Measurements from ENCODE around the gene PEX5L.

PEX5L gene

DNA sequence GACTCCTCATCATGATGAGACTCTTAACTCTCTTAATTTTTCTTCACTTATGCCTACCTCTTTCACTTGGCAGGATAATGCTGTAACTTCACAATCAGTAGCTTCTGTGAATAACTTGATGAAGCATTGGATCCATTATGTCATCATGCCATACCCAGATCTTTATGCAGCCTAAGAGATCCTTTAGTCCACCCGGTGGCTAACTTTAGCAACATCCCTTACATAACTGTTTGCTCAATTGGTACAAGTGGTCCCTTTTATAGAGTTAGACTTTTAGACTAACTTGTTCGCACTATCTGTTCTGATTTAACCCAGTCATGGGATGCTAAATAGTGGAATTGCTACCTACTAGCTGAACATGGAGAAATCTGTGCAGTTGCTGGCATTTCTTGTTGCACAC is 199.4 kb downstream of the PEX5L start:
- H3K4me1 Mint-ChIP-seq (ENCODE audit: low read depth) = no peaks in the 10 kb centered on the region
- H3K27me3 Mint-ChIP-seq (ENCODE audit: low read depth) = peaks cover 8% of the 10 kb centered on the region
- no peak overlapping the region for H3K27ac Mint-ChIP-seq
- no peaks in the 10 kb centered on the region for H3K36me3 Mint-ChIP-seq (ENCODE audit: low read depth)
- H3K4me3 Mint-ChIP-seq = no peak overlapping the region
- no peaks in the 10 kb centered on the region for H3K9me3 Mint-ChIP-seq

DNA sequence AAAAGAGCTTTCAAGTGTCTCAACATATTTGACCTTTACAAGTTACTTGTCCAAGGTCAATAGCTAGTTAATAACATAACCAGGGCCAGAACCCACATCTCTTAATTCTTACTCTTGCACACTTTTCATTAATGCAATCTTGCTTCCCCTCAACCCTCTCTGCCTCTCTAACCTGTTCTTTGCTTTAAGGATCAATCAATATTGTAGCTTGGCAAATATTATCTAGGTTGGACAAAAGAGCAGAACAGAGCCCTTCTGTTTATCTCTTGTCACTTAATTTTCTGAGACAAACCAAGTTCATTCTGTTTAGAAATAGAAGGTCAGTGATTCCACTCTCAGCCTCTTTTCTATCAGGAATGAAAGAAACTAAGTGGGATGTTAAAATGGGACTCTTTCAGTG is 203.4 kb downstream of the PEX5L start:
- Mint-ChIP-seq H3K9me3 (no peaks in the 10 kb centered on the region), H3K36me3 (ENCODE audit: low read depth) (no peaks in the 10 kb centered on the region), H3K4me3 (no peak overlapping the region), H3K27ac (no peak overlapping the region), H3K27me3 (ENCODE audit: low read depth) (peaks cover 1% of the 10 kb centered on the region), H3K4me1 (ENCODE audit: low read depth) (no peaks in the 10 kb centered on the region)

DNA sequence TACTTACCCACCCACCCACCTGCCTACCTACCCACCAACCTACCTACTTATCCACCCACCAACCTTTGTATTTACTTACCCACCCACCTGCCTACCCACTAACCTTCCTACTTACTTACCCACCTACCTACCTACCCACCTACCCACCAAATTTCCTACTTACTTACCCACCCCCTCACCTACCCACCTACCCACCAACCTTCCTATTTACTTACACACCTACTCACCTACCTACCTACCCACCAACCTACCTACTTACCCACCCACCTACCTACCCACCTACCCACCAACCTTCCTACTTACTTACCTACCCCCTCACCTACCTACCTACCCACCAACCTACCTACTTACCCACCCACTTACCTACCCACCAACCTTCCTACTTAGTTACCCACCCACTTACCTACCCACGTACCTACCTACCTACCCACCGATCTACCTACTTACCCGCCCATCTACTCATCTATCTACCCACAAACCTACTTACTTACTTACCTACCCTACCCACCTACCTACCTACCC is 204.3 kb downstream of the PEX5L start:
- no peaks in the 10 kb centered on the region for H3K36me3 Mint-ChIP-seq (ENCODE audit: low read depth)
- H3K4me3 Mint-ChIP-seq = no peak overlapping the region
- no peak overlapping the region for H3K27ac Mint-ChIP-seq
- H3K9me3 Mint-ChIP-seq = no peaks in the 10 kb centered on the region
- H3K4me1 Mint-ChIP-seq (ENCODE audit: low read depth) = no peaks in the 10 kb centered on the region
- no peaks in the 10 kb centered on the region for H3K27me3 Mint-ChIP-seq (ENCODE audit: low read depth)

DNA sequence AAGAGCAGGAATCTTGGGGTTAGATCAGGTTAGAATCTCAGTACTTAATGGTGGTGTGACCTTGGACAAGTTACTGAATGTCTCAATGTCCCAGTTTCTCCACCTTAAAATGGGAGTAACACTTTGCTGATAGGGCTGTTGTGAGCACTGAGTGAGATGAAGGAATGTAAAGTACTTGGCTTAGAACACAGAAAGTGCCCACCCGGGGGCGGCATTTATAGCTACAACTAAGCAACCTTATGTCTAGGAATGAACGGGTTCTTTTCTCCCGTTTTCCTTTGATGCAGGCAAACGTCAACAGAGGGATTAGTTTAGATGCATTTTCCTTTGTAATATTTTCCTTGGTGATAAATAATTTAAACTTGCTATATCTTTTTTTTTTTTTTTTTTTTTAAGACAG is 207.3 kb downstream of the PEX5L start:
- H3K4me1 Mint-ChIP-seq (ENCODE audit: low read depth) = no peaks in the 10 kb centered on the region
- H3K27me3 Mint-ChIP-seq (ENCODE audit: low read depth) = no peaks in the 10 kb centered on the region
- H3K4me3 Mint-ChIP-seq = no peak overlapping the region
- H3K27ac Mint-ChIP-seq = no peak overlapping the region
- no peaks in the 10 kb centered on the region for H3K36me3 Mint-ChIP-seq (ENCODE audit: low read depth)
- no peaks in the 10 kb centered on the region for H3K9me3 Mint-ChIP-seq

DNA sequence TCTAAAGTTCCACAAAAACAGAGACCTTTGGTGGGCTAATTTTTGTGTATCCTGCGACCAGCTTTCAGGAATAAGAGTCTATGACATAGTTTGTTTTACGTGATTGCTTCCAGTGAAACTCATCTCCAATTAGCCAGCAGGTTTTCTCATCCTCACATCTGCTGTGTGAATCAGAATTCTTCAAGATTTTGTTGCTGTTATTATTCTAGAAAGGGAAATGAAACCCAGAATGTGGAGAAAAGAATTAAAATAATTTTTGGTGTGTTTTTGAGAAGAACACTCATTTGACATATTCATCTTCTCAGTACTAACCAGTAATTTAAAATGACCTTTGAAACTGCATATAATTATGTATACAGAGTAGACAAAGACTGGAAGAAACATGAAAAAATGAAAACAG is 208.0 kb downstream of the PEX5L start:
- Mint-ChIP-seq H3K27ac (no peak overlapping the region), H3K36me3 (ENCODE audit: low read depth) (no peaks in the 10 kb centered on the region), H3K9me3 (no peaks in the 10 kb centered on the region), H3K4me1 (ENCODE audit: low read depth) (no peaks in the 10 kb centered on the region), H3K4me3 (no peak overlapping the region), H3K27me3 (ENCODE audit: low read depth) (no peaks in the 10 kb centered on the region)

DNA sequence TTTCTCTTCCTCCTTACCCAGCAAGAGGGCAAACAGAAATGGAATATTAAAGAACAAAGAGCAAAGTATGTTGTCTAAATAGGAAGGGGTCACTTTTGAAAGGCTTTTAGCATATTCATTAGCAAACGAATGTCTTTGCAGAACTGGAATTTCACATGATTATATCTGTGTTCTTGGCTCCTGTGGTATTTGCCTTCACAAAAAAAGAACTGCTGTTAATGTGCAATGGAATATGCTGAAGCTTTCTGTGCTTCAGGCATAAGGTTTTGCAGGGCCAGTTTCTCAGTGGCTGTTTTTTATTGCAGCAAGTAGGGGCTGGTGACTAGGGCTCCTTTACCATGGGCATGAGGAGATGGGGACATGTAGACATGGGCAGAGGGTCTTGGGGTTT is 210.5 kb downstream of the PEX5L start:
- H3K9me3 Mint-ChIP-seq = no peaks in the 10 kb centered on the region
- no peaks in the 10 kb centered on the region for H3K27me3 Mint-ChIP-seq (ENCODE audit: low read depth)
- no peaks in the 10 kb centered on the region for H3K4me1 Mint-ChIP-seq (ENCODE audit: low read depth)
- no peaks in the 10 kb centered on the region for H3K36me3 Mint-ChIP-seq (ENCODE audit: low read depth)
- H3K27ac Mint-ChIP-seq = no peak overlapping the region
- no peak overlapping the region for H3K4me3 Mint-ChIP-seq

DNA sequence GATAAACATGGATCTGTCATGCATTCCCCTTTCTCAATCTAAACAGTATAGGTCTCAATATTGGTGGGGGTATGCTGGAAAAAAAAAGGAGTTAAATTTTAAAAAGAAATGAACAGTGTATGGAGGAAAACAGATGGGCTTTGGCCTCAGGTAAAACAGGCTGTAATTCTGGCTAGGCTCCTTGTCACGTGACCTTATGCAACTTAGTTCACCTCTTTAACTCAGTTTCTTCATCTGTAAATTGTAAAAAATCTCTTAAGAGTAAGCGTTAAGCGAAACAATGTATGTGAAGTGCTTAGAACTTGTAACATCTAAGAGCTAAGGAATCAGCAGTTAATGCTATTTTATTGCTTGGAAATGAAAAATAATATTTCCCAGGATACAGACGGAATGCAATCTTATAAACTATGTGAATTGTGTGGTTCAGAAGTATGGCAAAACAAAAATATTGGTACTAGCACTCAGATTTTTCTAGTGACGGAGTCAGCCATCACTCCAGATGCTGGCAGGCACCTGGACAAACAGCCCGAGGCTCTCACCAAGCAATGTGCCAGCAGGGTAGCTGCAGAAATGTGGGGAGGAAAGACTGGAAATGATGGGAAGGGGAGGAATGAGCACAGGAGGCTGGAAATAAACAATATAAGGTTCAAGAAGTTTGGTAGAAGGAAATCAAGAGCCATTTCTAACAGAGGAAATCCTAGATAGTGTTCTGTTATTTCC is 211.1 kb downstream of the PEX5L start:
- Mint-ChIP-seq H3K9me3 (no peaks in the 10 kb centered on the region), H3K4me1 (ENCODE audit: low read depth) (no peaks in the 10 kb centered on the region), H3K27me3 (ENCODE audit: low read depth) (no peaks in the 10 kb centered on the region), H3K36me3 (ENCODE audit: low read depth) (no peaks in the 10 kb centered on the region), H3K27ac (no peak overlapping the region), H3K4me3 (no peak overlapping the region)

DNA sequence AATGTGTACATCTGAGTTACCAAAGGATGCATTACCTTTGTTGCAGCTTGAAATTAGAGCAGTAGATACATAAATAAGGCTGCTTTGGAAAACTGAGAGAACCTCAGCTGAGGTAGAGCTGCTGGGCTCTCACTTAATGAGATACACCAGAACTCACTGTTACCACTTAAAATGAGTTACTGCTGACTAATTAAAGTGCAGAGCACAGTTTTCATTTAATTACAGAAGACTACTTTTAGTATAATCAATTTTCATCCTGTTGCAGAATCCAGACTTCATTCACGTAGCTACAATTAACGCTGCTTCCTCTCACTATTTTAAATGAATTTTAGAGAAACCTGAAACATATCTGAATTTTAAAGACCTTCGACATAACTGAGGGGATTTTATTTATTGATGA is 214.4 kb downstream of the PEX5L start:
- Mint-ChIP-seq H3K4me3 (no peak overlapping the region), H3K36me3 (ENCODE audit: low read depth) (no peaks in the 10 kb centered on the region), H3K27me3 (ENCODE audit: low read depth) (no peaks in the 10 kb centered on the region), H3K9me3 (no peaks in the 10 kb centered on the region), H3K27ac (no peak overlapping the region), H3K4me1 (ENCODE audit: low read depth) (no peaks in the 10 kb centered on the region)

DNA sequence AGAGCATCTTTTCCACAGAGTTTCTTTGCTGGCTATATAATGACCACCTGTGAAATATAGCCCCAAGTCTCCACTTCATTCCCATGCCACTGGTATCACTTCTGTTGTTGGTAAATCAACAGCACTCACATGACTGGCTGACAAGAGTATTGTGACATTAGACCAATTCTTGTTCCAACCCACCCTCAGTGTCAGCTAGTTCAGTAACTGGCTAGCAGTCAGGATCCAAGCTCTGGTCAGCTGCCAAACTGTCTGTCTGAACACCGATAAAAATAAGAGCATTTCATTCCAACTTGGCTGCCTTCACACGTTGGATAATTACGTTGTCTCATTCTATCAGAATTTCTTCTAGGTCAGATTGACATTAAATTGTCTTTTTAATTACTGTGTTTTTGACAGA is 217.4 kb downstream of the PEX5L start:
- Mint-ChIP-seq H3K4me3 (no peak overlapping the region), H3K9me3 (no peaks in the 10 kb centered on the region), H3K27me3 (ENCODE audit: low read depth) (no peaks in the 10 kb centered on the region), H3K27ac (no peak overlapping the region), H3K36me3 (ENCODE audit: low read depth) (no peaks in the 10 kb centered on the region), H3K4me1 (ENCODE audit: low read depth) (no peaks in the 10 kb centered on the region)

DNA sequence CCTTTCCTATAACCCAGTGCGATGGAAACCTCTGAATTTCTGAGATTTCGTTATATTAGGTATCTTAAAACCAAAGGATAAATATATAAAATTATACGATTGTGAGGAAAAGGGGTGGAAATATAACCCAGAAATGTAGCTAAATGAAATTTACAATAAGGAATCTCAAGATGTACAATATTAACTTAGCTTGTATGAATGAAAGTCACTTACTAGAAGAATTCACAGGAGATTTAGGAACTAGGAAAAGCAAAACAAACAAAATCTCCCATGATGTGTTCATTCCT is 224.7 kb downstream of the PEX5L start:
- H3K36me3 Mint-ChIP-seq (ENCODE audit: low read depth) = no peaks in the 10 kb centered on the region
- no peaks in the 10 kb centered on the region for H3K9me3 Mint-ChIP-seq
- H3K4me3 Mint-ChIP-seq = no peak overlapping the region
- H3K27me3 Mint-ChIP-seq (ENCODE audit: low read depth) = no peaks in the 10 kb centered on the region
- H3K4me1 Mint-ChIP-seq (ENCODE audit: low read depth) = no peaks in the 10 kb centered on the region
- H3K27ac Mint-ChIP-seq = no peak overlapping the region

DNA sequence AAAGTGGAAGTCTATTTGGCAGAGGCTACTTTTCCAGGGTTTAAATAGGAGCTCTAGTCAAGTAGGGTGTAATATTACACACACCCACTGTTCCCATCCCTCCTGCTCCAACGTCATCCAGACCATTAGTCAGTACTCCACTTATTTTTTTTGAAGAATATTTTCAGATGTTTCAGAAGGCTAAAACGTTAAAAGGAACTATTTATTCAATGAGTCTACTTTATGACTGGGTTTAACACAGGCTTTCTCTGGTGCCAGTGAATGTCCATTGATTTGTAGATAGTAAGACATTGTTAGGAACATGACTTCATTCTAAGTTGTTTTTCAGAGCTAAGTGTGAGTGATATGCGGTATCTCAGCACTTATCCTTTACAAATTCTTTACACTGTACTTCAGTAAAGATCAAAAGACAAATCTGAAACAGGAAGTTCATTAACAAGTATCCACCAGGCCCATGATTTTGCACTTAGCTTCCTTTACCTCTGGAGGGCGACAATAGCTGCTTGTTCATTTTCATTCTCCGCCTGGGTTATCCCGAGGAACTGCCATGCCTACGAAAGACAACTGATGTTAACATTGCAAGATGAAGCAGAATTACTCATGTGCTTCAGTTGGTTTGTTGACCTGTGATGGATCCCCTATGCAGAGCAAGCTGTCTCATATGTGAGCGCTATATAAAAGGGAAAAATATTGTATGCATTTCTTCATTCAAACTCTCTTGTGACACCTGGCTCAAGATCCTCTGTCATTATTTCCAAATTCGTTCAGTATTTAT is 225.2 kb downstream of the PEX5L start:
- H3K36me3 Mint-ChIP-seq (ENCODE audit: low read depth) = no peaks in the 10 kb centered on the region
- no peak overlapping the region for H3K27ac Mint-ChIP-seq
- no peaks in the 10 kb centered on the region for H3K9me3 Mint-ChIP-seq
- no peak overlapping the region for H3K4me3 Mint-ChIP-seq
- no peaks in the 10 kb centered on the region for H3K27me3 Mint-ChIP-seq (ENCODE audit: low read depth)
- no peaks in the 10 kb centered on the region for H3K4me1 Mint-ChIP-seq (ENCODE audit: low read depth)

DNA sequence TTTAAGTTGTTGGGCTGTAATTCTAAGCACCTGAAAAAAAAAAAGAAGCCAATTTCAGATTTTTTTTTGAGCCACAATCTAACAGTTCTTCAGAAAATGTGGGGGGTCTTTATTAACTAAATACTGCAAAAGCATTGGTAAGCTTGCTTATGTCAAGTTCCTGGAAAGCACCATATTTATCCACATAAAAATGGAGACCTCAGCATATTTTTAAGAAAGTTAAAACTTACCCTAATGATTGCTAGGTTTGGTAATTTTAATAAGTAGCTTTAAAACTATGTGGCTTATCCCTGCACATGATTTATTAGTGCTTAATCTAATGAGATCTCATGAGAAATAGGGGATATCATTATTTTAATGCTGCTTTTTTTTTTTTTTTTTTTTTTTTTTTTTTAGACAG is 227.1 kb downstream of the PEX5L start:
- Mint-ChIP-seq H3K4me3 (no peak overlapping the region), H3K27me3 (ENCODE audit: low read depth) (peaks cover 5% of the 10 kb centered on the region), H3K4me1 (ENCODE audit: low read depth) (no peaks in the 10 kb centered on the region), H3K36me3 (ENCODE audit: low read depth) (no peaks in the 10 kb centered on the region), H3K9me3 (no peaks in the 10 kb centered on the region), H3K27ac (no peak overlapping the region)

DNA sequence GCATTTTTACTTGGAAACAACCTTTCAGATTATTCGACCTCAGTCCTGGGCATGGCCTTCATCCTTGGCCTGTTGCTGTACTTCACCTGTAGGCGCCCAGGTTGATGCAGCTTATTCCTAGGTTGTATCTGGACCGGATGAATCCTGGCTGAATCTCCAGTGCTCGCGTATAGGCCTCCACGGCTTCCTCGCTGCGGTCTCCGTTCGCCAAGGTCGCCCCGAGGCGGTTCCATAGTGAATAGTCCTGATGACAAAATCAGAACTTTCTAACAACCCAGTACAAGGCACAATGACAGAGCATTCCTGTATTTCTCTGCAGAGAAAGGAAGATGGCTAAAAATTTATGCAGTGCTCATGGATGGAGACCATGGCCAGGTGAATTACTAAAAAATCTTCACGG is 229.1 kb downstream of the PEX5L start:
- Mint-ChIP-seq H3K27ac (no peak overlapping the region), H3K36me3 (ENCODE audit: low read depth) (no peaks in the 10 kb centered on the region), H3K27me3 (ENCODE audit: low read depth) (peaks cover 8% of the 10 kb centered on the region)

DNA sequence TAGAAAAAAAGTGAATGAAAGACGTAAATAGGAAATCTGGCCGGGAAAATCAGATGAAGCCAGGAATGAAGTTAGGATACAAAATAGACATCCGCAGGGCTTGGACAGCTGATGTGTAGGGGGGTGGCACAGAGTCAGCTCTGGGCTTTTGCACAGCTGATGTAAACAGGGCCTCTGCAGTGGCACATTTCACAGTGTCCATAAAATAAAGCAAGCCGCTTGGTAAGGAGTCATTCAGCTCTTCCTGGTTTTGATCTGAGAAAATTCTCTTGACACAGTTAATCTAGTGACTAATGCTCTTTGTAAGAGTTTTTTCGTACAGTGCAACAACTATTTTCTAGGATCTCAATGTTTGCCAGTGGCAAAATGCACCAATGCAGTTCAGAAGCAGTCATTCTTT is 230.6 kb downstream of the PEX5L start:
- H3K27me3 Mint-ChIP-seq (ENCODE audit: low read depth) = peaks cover 8% of the 10 kb centered on the region
- no peaks in the 10 kb centered on the region for H3K36me3 Mint-ChIP-seq (ENCODE audit: low read depth)
- H3K4me1 Mint-ChIP-seq (ENCODE audit: low read depth) = no peaks in the 10 kb centered on the region
- no peak overlapping the region for H3K27ac Mint-ChIP-seq
- no peaks in the 10 kb centered on the region for H3K9me3 Mint-ChIP-seq
- H3K4me3 Mint-ChIP-seq = no peak overlapping the region

More for the DNA sequence above, 229.1 kb downstream of the PEX5L start:
- H3K9me3 Mint-ChIP-seq = no peaks in the 10 kb centered on the region
- H3K4me3 Mint-ChIP-seq = no peak overlapping the region
- H3K4me1 Mint-ChIP-seq (ENCODE audit: low read depth) = no peaks in the 10 kb centered on the region

DNA sequence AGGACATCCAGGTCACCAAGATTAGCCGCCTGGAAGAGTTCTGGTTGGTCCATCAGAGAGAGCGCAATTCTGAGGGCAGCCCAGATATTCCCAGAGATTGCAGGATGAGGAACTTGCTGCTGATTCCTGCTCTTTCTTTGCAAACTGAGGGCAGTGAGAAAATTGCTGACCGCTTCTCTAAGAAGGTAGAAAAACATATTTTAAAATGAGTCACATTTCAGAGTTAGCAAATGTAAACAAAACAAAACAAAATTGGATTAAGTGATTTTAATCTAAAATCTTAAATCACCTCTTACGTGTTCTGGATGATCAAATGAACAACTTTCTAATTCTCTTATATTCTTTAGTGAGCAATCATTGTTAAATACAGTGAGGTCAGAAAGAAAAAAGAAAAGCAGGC is 234.9 kb downstream of the PEX5L start:
- H3K4me1 Mint-ChIP-seq (ENCODE audit: low read depth) = no peaks in the 10 kb centered on the region
- H3K27me3 Mint-ChIP-seq (ENCODE audit: low read depth) = peaks cover 15% of the 10 kb centered on the region
- no peak overlapping the region for H3K4me3 Mint-ChIP-seq
- no peaks in the 10 kb centered on the region for H3K9me3 Mint-ChIP-seq
- H3K36me3 Mint-ChIP-seq (ENCODE audit: low read depth) = no peaks in the 10 kb centered on the region
- H3K27ac Mint-ChIP-seq = no peak overlapping the region

All from T-helper 1 cell treated with Interleukin-12 subunit alpha and Interleukin-12 subunit beta and Interleukin-4 antibody, amounts not matched to agents 30 μg/mL and 1 μg/mL, for 36 hours (primary cell).